ENCODE results near the gene KCNJ10.

KCNJ10 gene

DNA sequence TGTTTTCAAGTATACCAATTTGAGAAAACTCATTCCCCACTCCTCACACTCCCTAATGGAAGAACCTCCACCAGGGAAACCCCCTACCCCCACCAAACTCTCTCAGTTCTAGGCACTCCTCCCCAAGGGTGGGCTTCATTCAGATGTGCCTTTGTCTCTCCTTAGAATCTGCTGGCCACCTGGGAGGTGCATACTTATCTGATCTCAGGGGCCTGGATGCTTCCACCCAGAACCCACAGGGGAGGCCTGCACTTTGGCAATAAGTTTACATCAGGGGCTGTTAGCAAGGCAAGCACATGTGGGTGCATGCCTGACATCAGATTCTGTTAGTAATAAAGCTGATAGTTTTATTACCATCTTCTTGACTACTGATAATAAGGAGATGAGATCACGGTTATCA is 83.4 kb downstream of the KCNJ10 start:
- Histone ChIP-seq H2AFZ (ENCODE audit: low read length) (no peak overlapping the region), H3K9ac (ENCODE audit: low read depth, low read length, poor library complexity) (no peak overlapping the region), H2AK5ac (ENCODE audit: low read depth, low read length) (no peak overlapping the region), H2BK120ac (ENCODE audit: low read depth, low read length) (no peak overlapping the region), H3K18ac (ENCODE audit: low read length) (no peak overlapping the region), H4K8ac (ENCODE audit: low read depth, low read length) (no peak overlapping the region), H3K4ac (ENCODE audit: low read length) (no peak overlapping the region), H3K14ac (ENCODE audit: low read length) (no peak overlapping the region), H3K4me2 (ENCODE audit: insufficient read depth, low read length, poor library complexity, severe bottlenecking) (no peak overlapping the region), H3K79me1 (ENCODE audit: low read depth, low read length) (no peaks in the 10 kb centered on the region), H3K9me3 (replicated peaks in 1 of 2; ENCODE audit: control insufficient read depth in 2 of 2, insufficient read depth in 1 of 2, low read depth in 1 of 2, low read length in 2 of 2) (no peaks in the 10 kb centered on the region), H2BK5ac (ENCODE audit: low read length) (no peak overlapping the region), H4K91ac (ENCODE audit: low read depth, low read length, poor library complexity) (no peak overlapping the region), H3K4me3 (ENCODE audit: low read length in 2 of 2) (no peak overlapping the region), H3K36me3 (replicated peaks in 1 of 2; ENCODE audit: control insufficient read depth in 2 of 2, insufficient read depth in 2 of 2, low read length in 2 of 2) (no peaks in the 10 kb centered on the region), H2BK15ac (ENCODE audit: low read length) (no peak overlapping the region), H3K27ac (replicated peaks; ENCODE audit: low read length) (no peak overlapping the region), H3K4me1 (ENCODE audit: control insufficient read depth in 2 of 2, insufficient read depth in 1 of 2, low read depth in 1 of 2, low read length in 2 of 2) (no peaks in the 10 kb centered on the region), H2BK12ac (ENCODE audit: low read length) (no peak overlapping the region), H3K27me3 (ENCODE audit: control insufficient read depth in 3 of 3, insufficient read depth in 3 of 3, low read depth in 1 of 3, low read length in 3 of 3) (peaks cover 0 to 34% (median 0%) of the 10 kb centered on the region in 3 experiments), H3K23ac (ENCODE audit: low read depth, low read length, poor library complexity) (no peak overlapping the region)
- DNase-seq (ENCODE audit: low spot score), result no peak
- WGBS, 2 donors (ENCODE audit: extremely low coverage in 2 of 2, insufficient read length in 2 of 2, insufficient replicate concordance in 1 of 2), result no CpG with 5 or more reads among the region's 1 CpG

DNA sequence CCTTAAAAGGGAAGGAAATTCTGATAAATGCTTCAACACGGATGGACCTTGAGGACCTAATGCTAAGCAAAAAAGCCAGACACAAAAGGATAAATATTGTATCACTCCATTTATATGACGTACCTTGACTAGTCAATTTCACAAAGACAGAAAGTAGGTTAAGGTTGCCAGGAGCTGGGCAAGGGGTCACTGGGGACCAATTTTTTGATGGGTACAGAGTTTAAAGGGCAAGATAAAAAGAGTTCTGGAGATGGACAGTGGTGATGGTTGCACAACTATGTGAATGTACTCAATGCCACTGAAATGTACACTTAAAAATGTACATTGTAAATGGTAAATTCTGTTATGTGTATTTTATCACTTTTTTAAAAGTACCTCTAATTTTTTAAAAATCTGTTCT is 83.9 kb downstream of the KCNJ10 start:
- no peak overlapping the region for H2BK120ac ChIP-seq (ENCODE audit: low read depth, low read length)
- H3K36me3 ChIP-seq (replicated peaks in 1 of 2; ENCODE audit: control insufficient read depth in 2 of 2, insufficient read depth in 2 of 2, low read length in 2 of 2), result no peaks in the 10 kb centered on the region
- H3K14ac ChIP-seq (ENCODE audit: low read length), result no peak overlapping the region
- no peaks in the 10 kb centered on the region for H3K4me1 ChIP-seq (ENCODE audit: control insufficient read depth in 2 of 2, insufficient read depth in 1 of 2, low read depth in 1 of 2, low read length in 2 of 2)
- H2BK12ac ChIP-seq (ENCODE audit: low read length), result no peak overlapping the region
- H4K91ac ChIP-seq (ENCODE audit: low read depth, low read length, poor library complexity), result no peak overlapping the region
- H3K79me1 ChIP-seq (ENCODE audit: low read depth, low read length), result no peaks in the 10 kb centered on the region
- no peak overlapping the region for H2AFZ ChIP-seq (ENCODE audit: low read length)
- no peak overlapping the region for H2BK15ac ChIP-seq (ENCODE audit: low read length)
- H3K27me3 ChIP-seq (ENCODE audit: control insufficient read depth in 3 of 3, insufficient read depth in 3 of 3, low read depth in 1 of 3, low read length in 3 of 3), result peaks cover 0 to 35% (median 0%) of the 10 kb centered on the region in 3 experiments
- no peak overlapping the region for H4K8ac ChIP-seq (ENCODE audit: low read depth, low read length)
- no peak overlapping the region for H3K4me3 ChIP-seq (ENCODE audit: low read length in 2 of 2)
- no peak overlapping the region for H3K4me2 ChIP-seq (ENCODE audit: insufficient read depth, low read length, poor library complexity, severe bottlenecking)
- no peak overlapping the region for H3K23ac ChIP-seq (ENCODE audit: low read depth, low read length, poor library complexity)
- DNase-seq (ENCODE audit: low spot score), result no peak
- no peak overlapping the region for H3K4ac ChIP-seq (ENCODE audit: low read length)
- H2AK5ac ChIP-seq (ENCODE audit: low read depth, low read length), result no peak overlapping the region
- WGBS, 2 donors (ENCODE audit: extremely low coverage in 2 of 2, insufficient read length in 2 of 2, insufficient replicate concordance in 1 of 2), result no CpG with 5 or more reads among the region's 2 CpGs
- H3K9ac ChIP-seq (ENCODE audit: low read depth, low read length, poor library complexity), result no peak overlapping the region
- no peak overlapping the region for H2BK5ac ChIP-seq (ENCODE audit: low read length)
- H3K18ac ChIP-seq (ENCODE audit: low read length), result no peak overlapping the region
- H3K9me3 ChIP-seq (replicated peaks in 1 of 2; ENCODE audit: control insufficient read depth in 2 of 2, insufficient read depth in 1 of 2, low read depth in 1 of 2, low read length in 2 of 2), result no peaks in the 10 kb centered on the region
- H3K27ac ChIP-seq (replicated peaks; ENCODE audit: low read length), result no peak overlapping the region

- H3K9ac ChIP-seq (ENCODE audit: low read depth, low read length, poor library complexity), result no peak overlapping the region
- no peak for DNase-seq (ENCODE audit: low spot score)
These were observed 84.5 kb downstream of the KCNJ10 start for GRCh38 chr1:159985473-159985872.

DNA sequence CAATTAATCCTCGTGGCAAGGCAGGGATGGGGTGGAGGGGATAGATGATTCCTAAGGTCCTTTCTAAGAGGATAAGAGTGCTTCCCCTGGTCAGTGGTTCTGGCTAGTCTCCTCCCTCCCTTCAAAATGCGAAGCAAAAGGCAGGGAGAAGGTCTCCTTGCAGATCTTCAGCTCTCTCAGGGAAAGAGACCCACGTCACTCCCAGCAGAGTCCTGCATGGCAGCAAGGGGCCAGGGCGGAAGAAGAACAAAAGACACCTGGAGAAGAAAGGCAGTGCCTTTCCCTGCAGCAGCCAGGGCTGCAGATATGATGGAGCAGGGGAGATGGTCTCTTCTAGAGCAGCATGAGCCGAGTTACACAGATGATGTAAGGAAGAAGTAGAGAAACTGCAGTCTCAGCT is 86.3 kb downstream of the KCNJ10 start:
- no peaks in the 10 kb centered on the region for H3K79me1 ChIP-seq (ENCODE audit: low read depth, low read length)
- H2AK5ac ChIP-seq (ENCODE audit: low read depth, low read length), result no peak overlapping the region
- H3K27me3 ChIP-seq (ENCODE audit: control insufficient read depth in 3 of 3, insufficient read depth in 3 of 3, low read depth in 1 of 3, low read length in 3 of 3), result peaks cover 0 to 47% (median 0%) of the 10 kb centered on the region in 3 experiments
- H3K4ac ChIP-seq (ENCODE audit: low read length), result no peak overlapping the region
- H2BK5ac ChIP-seq (ENCODE audit: low read length), result no peak overlapping the region
- H4K91ac ChIP-seq (ENCODE audit: low read depth, low read length, poor library complexity), result no peak overlapping the region
- H4K8ac ChIP-seq (ENCODE audit: low read depth, low read length), result no peak overlapping the region
- H3K9ac ChIP-seq (ENCODE audit: low read depth, low read length, poor library complexity), result no peak overlapping the region
- no peaks in the 10 kb centered on the region for H3K36me3 ChIP-seq (replicated peaks in 1 of 2; ENCODE audit: control insufficient read depth in 2 of 2, insufficient read depth in 2 of 2, low read length in 2 of 2)
- DNase-seq (ENCODE audit: low spot score), result no peak
- H2BK15ac ChIP-seq (ENCODE audit: low read length), result no peak overlapping the region
- H3K18ac ChIP-seq (ENCODE audit: low read length), result no peak overlapping the region
- no CpG with 5 or more reads among the region's 5 CpGs for WGBS, 2 donors (ENCODE audit: extremely low coverage in 2 of 2, insufficient read length in 2 of 2, insufficient replicate concordance in 1 of 2)
- H3K9me3 ChIP-seq (replicated peaks in 1 of 2; ENCODE audit: control insufficient read depth in 2 of 2, insufficient read depth in 1 of 2, low read depth in 1 of 2, low read length in 2 of 2), result no peaks in the 10 kb centered on the region
- no peak overlapping the region for H2AFZ ChIP-seq (ENCODE audit: low read length)
- no peak overlapping the region for H3K14ac ChIP-seq (ENCODE audit: low read length)
- no peak overlapping the region for H2BK12ac ChIP-seq (ENCODE audit: low read length)
- no peak overlapping the region for H3K4me3 ChIP-seq (ENCODE audit: low read length in 2 of 2)
- no peak overlapping the region for H3K27ac ChIP-seq (replicated peaks; ENCODE audit: low read length)
- H2BK120ac ChIP-seq (ENCODE audit: low read depth, low read length), result no peak overlapping the region
- H3K4me2 ChIP-seq (ENCODE audit: insufficient read depth, low read length, poor library complexity, severe bottlenecking), result no peak overlapping the region
- no peaks in the 10 kb centered on the region for H3K4me1 ChIP-seq (ENCODE audit: control insufficient read depth in 2 of 2, insufficient read depth in 1 of 2, low read depth in 1 of 2, low read length in 2 of 2)
- no peak overlapping the region for H3K23ac ChIP-seq (ENCODE audit: low read depth, low read length, poor library complexity)

More at GRCh38 chr1:159985473-159985872, 84.5 kb downstream of the KCNJ10 start:
- H3K4me1 ChIP-seq (ENCODE audit: control insufficient read depth in 2 of 2, insufficient read depth in 1 of 2, low read depth in 1 of 2, low read length in 2 of 2), result no peaks in the 10 kb centered on the region
- H2BK15ac ChIP-seq (ENCODE audit: low read length), result no peak overlapping the region
- no peak overlapping the region for H3K14ac ChIP-seq (ENCODE audit: low read length)
- H4K91ac ChIP-seq (ENCODE audit: low read depth, low read length, poor library complexity), result no peak overlapping the region
- no peak overlapping the region for H3K4me3 ChIP-seq (ENCODE audit: low read length in 2 of 2)
- H3K36me3 ChIP-seq (replicated peaks in 1 of 2; ENCODE audit: control insufficient read depth in 2 of 2, insufficient read depth in 2 of 2, low read length in 2 of 2), result no peaks in the 10 kb centered on the region
- no peaks in the 10 kb centered on the region for H3K79me1 ChIP-seq (ENCODE audit: low read depth, low read length)
- H3K18ac ChIP-seq (ENCODE audit: low read length), result no peak overlapping the region
- peaks cover 0 to 39% (median 0%) of the 10 kb centered on the region in 3 experiments for H3K27me3 ChIP-seq (ENCODE audit: control insufficient read depth in 3 of 3, insufficient read depth in 3 of 3, low read depth in 1 of 3, low read length in 3 of 3)
- no peak overlapping the region for H3K27ac ChIP-seq (replicated peaks; ENCODE audit: low read length)
- H2AFZ ChIP-seq (ENCODE audit: low read length), result no peak overlapping the region
- no peak overlapping the region for H2BK5ac ChIP-seq (ENCODE audit: low read length)
- no peak overlapping the region for H4K8ac ChIP-seq (ENCODE audit: low read depth, low read length)
- no CpG with 5 or more reads among the region's 6 CpGs for WGBS, 2 donors (ENCODE audit: extremely low coverage in 2 of 2, insufficient read length in 2 of 2, insufficient replicate concordance in 1 of 2)
- no peak overlapping the region for H3K23ac ChIP-seq (ENCODE audit: low read depth, low read length, poor library complexity)
- H2BK12ac ChIP-seq (ENCODE audit: low read length), result no peak overlapping the region
- H3K4me2 ChIP-seq (ENCODE audit: insufficient read depth, low read length, poor library complexity, severe bottlenecking), result no peak overlapping the region
- H2BK120ac ChIP-seq (ENCODE audit: low read depth, low read length), result no peak overlapping the region
- H3K4ac ChIP-seq (ENCODE audit: low read length), result peak overlapping the region; percentile 5
- no peak overlapping the region for H2AK5ac ChIP-seq (ENCODE audit: low read depth, low read length)
- no peaks in the 10 kb centered on the region for H3K9me3 ChIP-seq (replicated peaks in 1 of 2; ENCODE audit: control insufficient read depth in 2 of 2, insufficient read depth in 1 of 2, low read depth in 1 of 2, low read length in 2 of 2)

Data from neuronal stem cell (in vitro differentiated cells).